Thymus (tissue), 11 donors: ENCODE results near the gene SF3B5. TPM values are rescaled to one million over a fixed set of nuclear protein-coding genes. Genes with fewer than 3 reads are reported as not detected.

ENCODE experiments used
- DNase-seq, 9 donors: peaks; one replicate each; pipeline ENCODE4 v3.0.0-alpha.2; 2013; ENCODE audit warnings: low spot score in 9 of 9, low read depth in 6 of 9, missing footprints in 1 of 9
- H3K27ac ChIP-seq, 2 donors: one replicate each; pipeline ENCODE4 v1.5.1; 2013; ENCODE audit warnings: control low read depth in 1 of 2, low read depth in 1 of 2, low read length in 1 of 2, mild to moderate bottlenecking in 1 of 2, moderate library complexity in 1 of 2
- H3K27me3 ChIP-seq, 2 donors: one replicate each; pipeline ENCODE4 v1.5.1; 2013; ENCODE audit warnings: low read length in 1 of 2; ENCODE audit not compliant: control insufficient read depth in 2 of 2, insufficient read depth in 1 of 2
- H3K36me3 ChIP-seq, 2 donors: one replicate each; pipeline ENCODE4 v1.5.1; 2013; ENCODE audit warnings: low read length in 1 of 2, mild to moderate bottlenecking in 1 of 2, moderate library complexity in 1 of 2; ENCODE audit not compliant: control insufficient read depth in 2 of 2, insufficient read depth in 2 of 2
- H3K4me1 ChIP-seq, 2 donors: one replicate each; pipeline ENCODE4 v1.5.1; 2013; ENCODE audit warnings: low read length in 2 of 2; ENCODE audit not compliant: control insufficient read depth in 2 of 2, insufficient read depth in 2 of 2
- H3K4me3 ChIP-seq, 2 donors: one replicate each; pipeline ENCODE4 v1.5.1; 2013; ENCODE audit warnings: low read length in 2 of 2, control low read depth in 1 of 2, mild to moderate bottlenecking in 1 of 2
- H3K9me3 ChIP-seq, 2 donors: one replicate each; pipeline ENCODE4 v1.5.1; 2013; ENCODE audit warnings: low read length in 1 of 2, mild to moderate bottlenecking in 1 of 2; ENCODE audit not compliant: control insufficient read depth in 2 of 2, insufficient read depth in 1 of 2
- WGBS: extraction: QIAGEN DNeasy Blood & Tissue Kit; methylation state at CpG from one replicate; pipeline ENCODE4 v1.1.7; 2013; 5-methylcytosine and 5-hydroxymethylcytosine counted together
- polyA plus RNA-seq: library from polyadenylated mRNA; stranded (reverse); fragments of 200-250 nt; gene quantifications from one replicate; pipeline ENCODE4 v1.2.3, GENCODE V29; 2013
- total RNA-seq: library from RNA; stranded (reverse); fragments of 120-200 nt; gene quantifications from one replicate; pipeline ENCODE4 v1.2.4, GENCODE V29; 2013
- donor health status: healthy.

The SF3B5 gene
- total and polyA plus RNA-seq, 2 donors: 176 to 192 TPM

DNA sequence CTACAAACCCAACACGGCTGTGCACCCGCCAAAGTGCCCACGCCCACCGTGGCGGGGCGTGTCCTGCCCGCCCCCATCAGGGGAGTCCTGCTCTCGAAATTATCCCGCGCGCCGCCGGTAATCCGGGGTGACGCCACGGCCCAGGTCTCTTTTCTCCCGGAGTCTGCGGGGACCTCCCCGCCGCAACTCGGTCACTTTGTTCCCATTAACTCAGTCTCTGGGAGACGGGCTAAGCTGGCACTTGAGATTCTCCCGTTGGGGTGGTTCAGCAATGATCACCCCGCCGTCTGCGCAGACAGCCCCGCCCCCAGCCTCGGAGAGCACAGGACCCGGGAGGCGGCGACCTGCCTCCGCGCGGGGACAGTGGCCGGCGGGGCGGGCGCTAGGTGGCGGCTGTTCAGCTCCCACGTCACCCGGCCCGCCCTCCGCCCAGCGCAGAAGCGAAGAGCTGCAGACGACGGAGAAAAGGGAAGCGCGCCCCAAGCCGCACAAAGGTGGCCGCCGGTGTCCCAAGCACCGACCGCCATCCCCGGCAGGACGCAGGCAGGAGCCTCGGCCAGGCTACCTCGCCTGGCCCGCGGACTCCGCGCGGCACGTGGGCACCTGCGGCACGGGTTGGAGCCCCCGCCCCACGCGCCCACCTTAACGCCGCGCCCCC, 31.5 kb downstream of the SF3B5 start:
- Histone ChIP-seq H3K4me1 (peaks cover 7 to 25% of the 10 kb centered on the region in 2 donors), H3K27ac (peak overlapping the region; percentile 60 to 86), H3K27me3 (peaks cover 2 to 25% of the 10 kb centered on the region in 2 donors), H3K36me3 (no peaks in the 10 kb centered on the region), H3K9me3 (no peaks in the 10 kb centered on the region), H3K4me3 (peak overlapping the region; percentile 74 to 87)
- DNase-seq: peak in 7 of 9 donors; percentile 56 to 84 (median 67)
- under 1% methylated on average over 72 of the region's 72 CpGs for WGBS

DNA sequence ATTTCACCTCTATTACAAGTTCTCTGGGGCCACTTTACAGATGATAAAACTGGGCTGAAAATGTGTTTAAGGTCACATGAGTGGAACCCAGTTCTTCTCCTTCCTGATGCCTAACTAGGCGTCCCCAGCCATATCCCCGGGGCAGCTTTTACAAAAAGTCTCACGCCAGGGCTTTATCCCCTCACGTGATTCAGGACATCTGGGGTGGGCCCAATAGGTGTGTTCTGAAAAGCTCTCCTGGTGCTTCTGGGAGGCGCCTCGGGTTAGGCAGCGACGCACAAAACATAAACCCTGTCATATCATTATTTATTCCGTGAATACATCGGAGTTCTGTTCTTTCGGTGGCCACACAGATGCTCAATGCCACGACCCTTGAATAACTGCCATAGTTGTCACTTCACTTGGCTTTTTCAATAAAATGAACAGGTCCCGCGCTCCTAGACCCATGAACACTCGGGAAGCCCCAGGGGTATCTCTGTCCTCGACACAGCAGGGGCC, 32.1 kb downstream of the SF3B5 start:
- peaks cover 2 to 25% of the 10 kb centered on the region in 2 donors for H3K27me3 ChIP-seq
- WGBS: under 1% methylated on average over 16 of the region's 16 CpGs
- H3K36me3 ChIP-seq: no peaks in the 10 kb centered on the region
- H3K9me3 ChIP-seq: no peaks in the 10 kb centered on the region
- H3K27ac ChIP-seq: peak overlapping the region; percentile 14 to 27
- no peak for DNase-seq
- peaks cover 7 to 25% of the 10 kb centered on the region in 2 donors for H3K4me1 ChIP-seq
- peak overlapping the region; percentile 74 to 87 for H3K4me3 ChIP-seq

DNA sequence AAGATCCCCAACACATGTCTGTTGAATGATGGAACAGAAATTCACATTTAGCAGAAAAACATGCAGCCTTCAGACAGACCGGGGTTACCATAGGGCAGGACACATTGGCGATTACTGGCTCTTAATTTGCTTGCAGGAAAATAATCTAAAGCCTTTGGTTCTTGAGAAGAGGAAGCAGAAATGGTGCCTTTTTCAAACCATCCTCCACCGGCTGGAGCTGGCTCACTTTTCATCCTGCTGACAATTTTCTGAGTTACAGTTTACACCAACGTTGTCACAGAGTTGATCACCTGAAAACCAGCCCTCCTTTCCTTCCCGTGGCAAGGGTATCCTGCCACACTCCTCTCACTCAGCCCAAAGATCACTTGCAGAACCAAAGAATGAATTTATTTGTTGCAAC, 32.6 kb downstream of the SF3B5 start:
- no peaks in the 10 kb centered on the region for H3K36me3 ChIP-seq
- peak in 4 of 9 donors; percentile 4 to 57 (median 17) for DNase-seq
- peaks cover 2 to 25% of the 10 kb centered on the region in 2 donors for H3K27me3 ChIP-seq
- no peaks in the 10 kb centered on the region for H3K9me3 ChIP-seq
- peak overlapping the region in 1 of 2 donors; percentile 14 for H3K27ac ChIP-seq
- H3K4me1 ChIP-seq: peaks cover 7 to 25% of the 10 kb centered on the region in 2 donors
- 9% methylated on average over 5 of the region's 5 CpGs for WGBS
- peak overlapping the region; percentile 74 to 87 for H3K4me3 ChIP-seq

DNA sequence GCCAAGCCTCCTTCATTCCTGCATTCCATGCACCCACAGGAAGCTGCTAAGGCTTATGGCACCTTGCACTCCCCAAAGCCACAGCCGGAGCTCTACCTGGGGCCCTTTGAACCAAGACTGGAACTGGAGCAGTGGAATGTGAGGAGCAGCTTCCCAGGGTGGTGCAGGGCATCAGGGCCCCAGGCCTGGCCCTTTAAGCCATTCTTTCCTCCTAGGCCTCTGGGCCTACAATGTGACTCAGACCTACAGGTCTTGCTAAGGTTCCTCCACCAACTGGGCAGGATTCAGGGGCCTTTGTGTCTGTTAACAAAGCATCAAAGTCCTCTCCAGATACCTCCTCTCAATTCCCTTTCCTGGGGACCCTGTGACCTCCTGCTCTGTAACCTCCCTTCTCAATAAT, 36.2 kb downstream of the SF3B5 start:
- DNase-seq: no peak
- no peaks in the 10 kb centered on the region for H3K36me3 ChIP-seq
- H3K4me3 ChIP-seq: no peak overlapping the region
- H3K9me3 ChIP-seq: no peaks in the 10 kb centered on the region
- peaks cover 14 to 19% of the 10 kb centered on the region in 2 donors for H3K4me1 ChIP-seq
- H3K27ac ChIP-seq: no peak overlapping the region
- 98% methylated on average over 1 of the region's 1 CpG for WGBS
- peaks cover 0 to 10% of the 10 kb centered on the region in 2 donors for H3K27me3 ChIP-seq

DNA sequence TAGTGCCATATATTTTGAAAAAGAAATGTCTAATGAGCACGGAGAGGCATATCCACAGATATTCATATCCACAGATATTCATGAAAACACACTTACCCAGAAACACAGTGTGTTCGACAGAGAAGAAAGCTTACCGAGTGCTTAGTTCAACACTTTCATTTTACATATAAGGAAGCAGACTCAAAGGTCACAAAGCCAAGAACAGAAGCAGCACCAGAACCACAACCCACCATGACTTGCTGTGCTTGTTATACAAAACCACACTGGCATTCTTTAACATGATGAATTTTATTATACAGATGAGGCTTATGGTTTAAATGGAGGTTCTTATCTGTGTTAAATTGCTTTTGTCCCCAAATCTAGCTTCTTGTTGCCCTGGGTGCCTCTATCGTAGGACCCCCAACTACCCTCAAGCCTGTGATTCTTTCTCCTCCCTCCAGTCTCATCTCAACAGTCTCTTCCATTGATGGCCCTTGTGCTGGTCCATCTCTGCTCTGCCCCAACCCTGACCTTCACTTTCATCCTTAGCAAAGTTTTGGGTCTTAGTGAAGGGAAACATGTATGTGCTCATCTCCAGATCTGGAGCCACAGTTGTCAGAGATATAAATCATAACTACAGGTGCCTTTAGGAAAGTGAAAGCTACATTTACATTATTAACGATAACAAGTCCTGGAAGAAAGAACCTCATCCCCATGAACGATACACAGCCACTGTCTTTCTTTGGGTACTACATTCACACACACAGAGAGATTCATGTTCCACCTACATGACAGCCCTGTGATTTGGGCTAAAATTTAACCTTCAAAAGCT, 40.0 kb downstream of the SF3B5 start:
- H3K27ac ChIP-seq: peak overlapping the region; percentile 53 to 62
- WGBS: 14% methylated on average over 6 of the region's 6 CpGs
- no peaks in the 10 kb centered on the region for H3K27me3 ChIP-seq

DNA sequence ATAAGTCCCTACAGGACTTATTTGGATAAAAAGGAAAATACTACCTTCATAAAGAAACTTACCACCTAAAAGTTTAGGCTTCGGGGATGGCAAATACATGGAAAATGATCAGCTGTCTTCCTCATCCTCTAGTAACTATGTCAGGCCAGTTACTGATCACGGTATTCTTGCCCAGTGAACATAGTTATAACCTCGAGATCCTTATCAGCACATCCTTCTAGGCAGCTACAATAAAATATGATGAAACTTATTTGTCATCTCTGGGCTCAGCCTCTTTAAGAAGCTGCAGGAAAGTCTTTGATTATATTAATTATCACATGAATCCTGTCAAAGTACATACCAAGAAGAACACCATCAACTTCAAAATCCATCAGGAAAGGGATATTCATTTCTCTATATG, 41.8 kb downstream of the SF3B5 start:
- Histone ChIP-seq H3K4me1 (peaks cover 6 to 7% of the 10 kb centered on the region in 2 donors), H3K4me3 (no peak overlapping the region), H3K36me3 (no peaks in the 10 kb centered on the region), H3K27ac (no peak overlapping the region), H3K27me3 (no peaks in the 10 kb centered on the region), H3K9me3 (no peaks in the 10 kb centered on the region)
- WGBS: 64% methylated on average over 3 of the region's 3 CpGs
- no peak for DNase-seq

More for the DNA sequence above, 40.0 kb downstream of the SF3B5 start:
- Histone ChIP-seq H3K4me1 (peaks cover 6 to 7% of the 10 kb centered on the region in 2 donors), H3K36me3 (no peaks in the 10 kb centered on the region), H3K9me3 (no peaks in the 10 kb centered on the region), H3K4me3 (peak overlapping the region in 1 of 2 donors; percentile 30)
- DNase-seq: peak in 8 of 9 donors; percentile 40 to 89 (median 66)

DNA sequence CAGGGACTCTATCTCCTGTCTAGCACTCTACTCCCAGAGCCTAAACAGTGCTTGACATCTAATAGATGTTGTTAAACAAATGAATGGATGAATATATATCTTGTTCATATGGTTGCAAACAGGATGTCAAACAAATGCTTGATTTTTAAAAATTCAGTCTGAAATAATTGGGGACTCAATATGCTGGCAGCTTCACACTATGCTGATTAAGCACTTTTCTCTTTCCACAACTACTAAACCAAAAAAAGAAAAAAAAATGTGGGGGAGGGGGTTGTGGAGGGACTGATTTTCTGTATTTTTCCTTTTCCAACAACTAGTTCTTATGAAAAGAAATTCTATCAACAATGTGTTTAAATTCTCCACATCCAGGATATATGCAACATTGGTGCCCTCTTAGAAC, 42.9 kb downstream of the SF3B5 start:
- H3K9me3 ChIP-seq: peaks cover 0 to 6% of the 10 kb centered on the region in 2 donors
- H3K36me3 ChIP-seq: no peaks in the 10 kb centered on the region
- no peak overlapping the region for H3K27ac ChIP-seq
- H3K4me3 ChIP-seq: no peak overlapping the region
- H3K27me3 ChIP-seq: no peaks in the 10 kb centered on the region
- DNase-seq: no peak
- peaks cover 6 to 7% of the 10 kb centered on the region in 2 donors for H3K4me1 ChIP-seq

DNA sequence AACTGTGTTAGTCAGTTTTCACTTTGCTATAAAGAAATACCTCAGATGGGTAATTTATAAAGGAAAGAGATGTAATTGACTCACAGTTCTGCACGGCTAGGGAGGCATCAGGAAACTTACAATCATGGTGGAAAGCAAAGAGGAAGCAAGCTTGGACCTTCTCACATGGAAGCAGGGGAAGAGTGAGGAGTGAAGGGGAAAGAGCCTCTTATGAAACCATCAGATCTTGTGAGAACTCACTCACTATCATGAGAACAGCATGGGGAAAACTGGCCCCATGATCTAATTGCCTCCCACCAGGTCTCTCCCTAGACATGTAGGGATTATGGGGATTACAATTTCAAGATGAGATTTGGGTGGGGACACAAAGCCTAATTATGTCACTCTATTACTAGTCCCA, 46.0 kb downstream of the SF3B5 start:
- WGBS: 93% methylated on average over 1 of the region's 1 CpG
- Histone ChIP-seq H3K36me3 (no peaks in the 10 kb centered on the region), H3K27me3 (no peaks in the 10 kb centered on the region), H3K27ac (no peak overlapping the region), H3K9me3 (peaks cover 0 to 12% of the 10 kb centered on the region in 2 donors), H3K4me1 (no peaks in the 10 kb centered on the region), H3K4me3 (no peak overlapping the region)
- no peak for DNase-seq

DNA sequence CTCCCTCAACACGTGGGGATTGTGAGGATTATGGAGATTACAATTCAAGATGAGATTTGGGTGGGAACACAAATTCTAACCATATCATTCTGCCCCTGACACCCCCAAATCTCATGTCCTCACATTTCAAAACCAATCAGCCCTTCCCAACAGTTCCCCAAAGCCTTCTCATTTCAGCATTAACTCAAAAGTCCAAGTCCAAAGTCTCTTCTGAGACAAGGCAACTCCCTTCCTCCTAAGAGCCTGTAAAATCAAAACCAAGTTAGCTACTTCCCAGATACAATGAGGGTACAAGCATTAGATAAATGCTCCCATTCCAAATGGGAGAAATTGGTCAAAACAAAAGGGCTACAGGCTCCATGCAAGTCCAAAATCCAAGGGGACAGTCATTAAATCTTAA, 47.7 kb downstream of the SF3B5 start:
- 91% methylated on average over 1 of the region's 1 CpG for WGBS

More for the DNA sequence above, 47.7 kb downstream of the SF3B5 start:
- peaks cover 0 to 12% of the 10 kb centered on the region in 2 donors for H3K9me3 ChIP-seq
- H3K27me3 ChIP-seq: no peaks in the 10 kb centered on the region
- DNase-seq: no peak
- no peak overlapping the region for H3K27ac ChIP-seq
- H3K36me3 ChIP-seq: no peaks in the 10 kb centered on the region
- no peak overlapping the region for H3K4me3 ChIP-seq
- no peaks in the 10 kb centered on the region for H3K4me1 ChIP-seq
